ENCODE measurements around the gene MAGI1. TPM values are rescaled to one million over a fixed set of nuclear protein-coding genes. Genes with fewer than 3 reads are reported as not detected.
A peak's percentile ranks its signal among the peaks of the same experiment; 100 is the strongest.

Gene MAGI1
- total RNA-seq, 1 donor from 2014 or later, result 34.1 TPM

GRCh38 chr3:65685621-65686235 is 353.0 kb downstream of the MAGI1 start:
- intact Hi-C loops (cut with DNase I), result no loop called here
- peak; percentile 53 for ATAC-seq (ENCODE audit: poor library complexity)

DNA sequence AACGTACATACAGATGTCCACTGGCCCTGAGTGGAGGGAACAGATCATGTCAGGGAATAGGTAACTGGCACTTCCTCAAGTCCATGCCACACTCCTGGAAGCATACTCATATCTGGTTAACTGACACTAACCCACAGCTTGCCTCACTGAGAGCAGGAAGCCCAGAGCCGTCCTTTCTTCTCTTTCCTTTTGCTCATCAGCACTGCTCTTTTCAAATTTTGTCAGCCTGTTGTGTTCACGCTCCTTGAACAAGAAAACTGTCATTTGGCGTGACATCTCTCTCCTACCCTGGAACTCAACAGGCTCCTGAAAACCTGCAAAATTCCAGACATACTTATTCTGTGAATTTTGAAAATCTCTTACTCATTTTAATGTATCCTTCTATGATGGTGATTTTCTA is 360.2 kb downstream of the MAGI1 start:
- DNase-seq (no peak), ATAC-seq (ENCODE audit: poor library complexity) (no peak)

More at GRCh38 chr3:65685621-65686235, 353.0 kb downstream of the MAGI1 start:
- DNase-seq, result no peak

DNA sequence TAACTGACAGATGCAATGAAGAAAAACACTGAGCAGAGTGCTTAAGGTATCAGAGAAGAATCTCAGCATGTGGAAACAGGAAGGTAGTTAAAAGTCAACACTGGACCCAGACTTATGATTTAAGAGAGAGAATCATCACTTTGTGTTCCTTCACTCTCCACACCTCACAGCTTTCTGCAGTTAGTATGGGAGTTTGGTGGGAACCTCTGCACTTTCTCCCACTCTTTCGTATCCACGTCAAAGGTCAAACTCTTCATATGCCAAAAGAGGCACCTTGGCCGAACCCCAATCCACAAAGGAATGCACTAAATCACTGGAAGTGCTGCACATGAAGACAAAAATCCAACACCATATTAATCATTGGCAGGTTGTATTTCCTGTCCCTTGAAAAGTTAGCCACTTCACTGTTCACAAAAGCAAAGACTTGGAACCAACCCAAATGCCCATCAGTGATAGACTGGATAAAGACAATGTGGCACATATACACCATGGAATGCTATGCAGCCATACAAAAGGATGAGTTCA is 361.2 kb downstream of the MAGI1 start:
- no peak for DNase-seq
- intact Hi-C loops (cut with DNase I), result loop anchor here (10.0 kb wide), 1 partner anchor 133 kb away; no protein-coding TSS in a partner anchor
- ATAC-seq (ENCODE audit: poor library complexity), result no peak

More for the DNA sequence above, 360.2 kb downstream of the MAGI1 start:
- intact Hi-C loops (cut with DNase I), result loop anchor here (10.0 kb wide), 1 partner anchor 134 kb away; no protein-coding TSS in a partner anchor

GRCh38 chr3:65676580-65676979 is 362.1 kb downstream of the MAGI1 start:
- intact Hi-C loops (cut with DNase I), result loop anchor here (10.0 kb wide), 1 partner anchor 132 kb away; no protein-coding TSS in a partner anchor
- DNase-seq, result no peak
- no peak for ATAC-seq (ENCODE audit: poor library complexity)

DNA sequence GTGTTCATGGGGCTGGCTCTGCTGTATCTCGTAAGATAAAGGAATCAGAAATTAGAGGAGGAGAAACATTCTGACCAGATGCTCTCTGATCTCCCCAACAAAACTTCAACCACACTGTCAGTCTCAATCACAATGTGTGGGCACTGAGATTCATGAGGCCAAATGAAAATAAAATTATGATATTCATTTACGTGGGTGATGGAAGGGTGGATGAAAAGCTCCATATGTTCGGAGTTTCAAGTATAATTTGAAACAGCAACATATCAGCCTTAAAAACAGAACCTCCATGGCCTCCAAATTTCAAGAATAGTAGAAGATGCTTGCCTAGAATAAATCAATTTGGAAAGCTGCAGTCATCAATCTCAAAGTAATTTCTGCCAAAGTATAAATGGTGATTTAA is 363.7 kb downstream of the MAGI1 start:
- DNase-seq (no peak), ATAC-seq (ENCODE audit: poor library complexity) (no peak)
- intact Hi-C loops (cut with DNase I), result loop anchor here (10.0 kb wide), 1 partner anchor 130 kb away; no protein-coding TSS in a partner anchor

- intact Hi-C loops (cut with DNase I), result loop anchor here (5.0 to 10.0 kb wide), 2 partner anchors 129 to 232 kb away; no protein-coding TSS in a partner anchor
- no peak for DNase-seq
- no peak for ATAC-seq (ENCODE audit: poor library complexity)
Measured at GRCh38 chr3:65674226-65674625, 364.5 kb downstream of the MAGI1 start.

DNA sequence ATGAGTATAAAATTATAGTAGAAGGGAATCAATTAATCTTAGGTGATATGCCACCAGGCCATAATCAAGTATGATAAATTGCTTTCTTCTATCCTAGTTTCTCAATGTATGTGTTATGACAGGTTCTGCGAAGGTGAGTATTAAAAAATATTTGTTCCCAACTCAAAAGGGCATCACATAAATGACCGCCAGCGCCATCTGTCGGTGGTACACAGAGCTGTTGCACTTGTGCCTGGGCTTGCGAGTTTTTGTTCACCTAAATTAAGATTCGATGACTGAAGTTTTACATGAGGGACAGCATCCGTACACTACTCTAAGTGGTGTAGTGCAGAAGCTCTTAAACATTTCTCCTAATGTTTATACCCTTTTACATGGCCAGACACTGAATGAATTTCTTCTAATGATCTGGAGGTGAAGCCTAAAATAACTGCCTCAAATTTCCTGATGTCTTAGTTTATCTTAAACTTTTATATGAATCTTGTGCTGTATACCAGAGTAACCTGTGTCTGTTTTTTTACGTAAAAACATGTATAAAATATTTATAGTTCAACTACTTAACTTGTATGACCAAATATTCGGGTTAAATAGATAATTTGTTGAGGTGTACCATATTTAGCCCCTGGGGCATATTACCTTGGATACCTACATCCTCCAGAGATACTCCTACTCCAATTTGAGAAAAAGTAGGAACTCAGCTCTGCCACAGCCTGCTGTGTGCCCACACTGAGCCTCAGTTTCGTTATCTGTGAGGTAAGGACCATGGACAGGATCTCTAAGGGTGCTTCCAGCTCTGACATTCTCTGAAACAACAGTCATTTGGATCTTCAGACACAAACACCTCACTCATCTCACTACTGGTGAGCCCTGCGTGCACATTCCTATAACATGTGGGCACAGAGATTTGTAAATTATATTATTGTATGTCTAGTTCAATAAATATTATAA is 365.6 kb downstream of the MAGI1 start:
- intact Hi-C loops (cut with DNase I), result loop anchor here (5.0 to 10.0 kb wide), 2 partner anchors 128 to 231 kb away; no protein-coding TSS in a partner anchor
- DNase-seq (peak; percentile 67), ATAC-seq (ENCODE audit: poor library complexity) (peak; percentile 69)

GRCh38 chr3:65672061-65672460 is 366.7 kb downstream of the MAGI1 start:
- intact Hi-C loops (cut with DNase I), result loop anchor here (5.0 to 10.0 kb wide), 2 partner anchors 127 to 230 kb away; no protein-coding TSS in a partner anchor
- DNase-seq, result no peak
- ATAC-seq (ENCODE audit: poor library complexity), result no peak

DNA sequence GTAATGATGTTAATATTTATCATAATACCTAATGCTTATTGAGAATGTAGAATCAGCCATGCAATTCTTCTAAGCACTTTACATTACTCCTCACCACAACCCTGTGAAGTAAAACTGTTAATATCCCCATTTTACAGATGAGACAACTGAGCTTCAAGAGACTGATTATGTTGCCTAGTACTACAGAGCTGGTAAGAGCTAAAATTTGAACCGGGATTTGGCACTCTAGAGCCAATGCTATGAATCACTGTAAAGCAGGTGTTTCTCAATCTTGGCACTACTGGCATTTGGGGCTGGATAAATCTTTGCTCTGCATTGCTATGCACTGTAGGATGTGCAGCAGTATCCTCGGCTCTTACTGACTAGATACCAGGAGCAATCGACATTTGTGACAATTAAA is 367.7 kb downstream of the MAGI1 start:
- DNase-seq (no peak), ATAC-seq (ENCODE audit: poor library complexity) (no peak)
- intact Hi-C loops (cut with DNase I), result loop anchor here (5.0 to 10.0 kb wide), 2 partner anchors 126 to 229 kb away; no protein-coding TSS in a partner anchor

GRCh38 chr3:65669163-65669875 is 369.4 kb downstream of the MAGI1 start:
- no peak for DNase-seq
- no peak for ATAC-seq (ENCODE audit: poor library complexity)
- intact Hi-C loops (cut with DNase I), result no loop called here

- DNase-seq (no peak), ATAC-seq (ENCODE audit: poor library complexity) (no peak)
- intact Hi-C loops (cut with DNase I), result no loop called here
Measured at GRCh38 chr3:65667963-65668362, 370.8 kb downstream of the MAGI1 start.

DNA sequence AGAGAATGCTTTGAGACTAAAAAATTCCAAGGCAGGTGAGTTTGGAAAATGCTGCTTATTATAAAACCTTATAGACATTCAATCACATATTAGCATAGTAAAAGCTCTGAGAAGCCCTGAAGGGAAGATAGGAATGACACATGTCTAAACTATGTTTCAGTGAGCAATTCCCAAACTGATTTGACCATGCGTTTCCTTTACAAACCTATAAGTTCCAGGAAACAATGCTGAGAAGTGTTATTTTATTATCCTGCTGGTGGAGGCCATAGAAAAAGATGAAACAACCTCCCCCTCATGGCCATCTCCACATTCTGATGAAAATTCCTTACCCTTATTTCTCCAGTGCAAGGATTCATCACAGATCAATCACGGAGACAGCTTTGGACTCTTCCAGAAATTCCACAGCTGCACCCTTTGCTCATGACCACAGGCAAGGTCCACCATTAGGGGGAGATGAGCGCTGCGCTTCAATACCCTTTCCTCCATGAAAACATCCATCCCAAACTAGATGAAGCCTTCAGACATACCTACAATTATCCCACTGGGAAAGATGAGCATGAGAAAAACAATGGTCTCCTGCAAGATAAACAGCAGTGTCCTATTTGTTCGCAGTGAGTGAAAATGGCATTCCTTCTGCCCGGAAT is 372.1 kb downstream of the MAGI1 start:
- no peak for DNase-seq
- ATAC-seq (ENCODE audit: poor library complexity), result no peak
- intact Hi-C loops (cut with DNase I), result no loop called here

GRCh38 chr3:65665915-65666314 is 372.8 kb downstream of the MAGI1 start:
- intact Hi-C loops (cut with DNase I), result no loop called here
- DNase-seq (no peak), ATAC-seq (ENCODE audit: poor library complexity) (no peak)

- DNase-seq (no peak), ATAC-seq (ENCODE audit: poor library complexity) (no peak)
- intact Hi-C loops (cut with DNase I), result no loop called here
Measured at GRCh38 chr3:65664931-65665330, 373.8 kb downstream of the MAGI1 start.

DNA sequence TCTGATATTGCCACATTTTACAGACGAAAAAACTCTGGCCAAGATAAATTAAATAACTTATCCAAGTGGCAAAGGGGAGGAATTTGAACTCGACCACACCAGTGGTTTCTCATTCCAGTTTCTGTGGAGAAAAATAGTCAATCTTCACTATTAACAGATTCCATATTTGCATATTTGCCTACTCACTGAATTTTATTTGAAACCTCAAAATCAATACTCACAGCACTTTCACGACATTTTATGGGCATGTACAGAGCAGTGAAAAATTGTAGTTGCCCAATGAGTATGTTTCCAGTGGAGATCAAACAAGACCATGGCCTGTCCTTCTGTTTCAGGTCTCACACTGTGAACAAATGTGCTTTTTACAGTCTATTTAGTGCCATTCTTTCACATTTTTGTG is 374.3 kb downstream of the MAGI1 start:
- intact Hi-C loops (cut with DNase I), result no loop called here
- no peak for DNase-seq
- ATAC-seq (ENCODE audit: poor library complexity), result no peak

DNA sequence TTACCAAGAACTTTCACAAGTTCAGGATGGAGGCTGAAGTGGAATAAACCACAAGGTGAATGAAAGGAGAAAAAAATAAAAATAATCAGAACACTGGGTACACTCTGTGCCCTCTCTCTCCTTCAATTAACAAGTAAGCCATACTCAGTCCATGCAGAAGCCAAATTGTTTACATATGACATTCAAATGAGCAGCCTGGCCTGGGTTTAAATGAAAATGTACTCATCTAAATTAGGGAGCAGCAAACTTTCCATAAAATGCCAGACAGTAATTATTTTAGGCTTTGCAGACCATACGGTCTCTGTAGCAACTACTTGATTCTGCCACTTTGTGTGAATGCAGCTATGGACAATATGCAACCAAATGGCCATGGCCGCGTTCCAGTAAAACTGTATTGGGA is 376.6 kb downstream of the MAGI1 start:
- no peak for ATAC-seq (ENCODE audit: poor library complexity)
- no peak for DNase-seq
- intact Hi-C loops (cut with DNase I), result no loop called here

GRCh38 chr3:65660000-65660598 is 378.6 kb downstream of the MAGI1 start:
- intact Hi-C loops (cut with DNase I), result no loop called here
- DNase-seq (no peak), ATAC-seq (ENCODE audit: poor library complexity) (no peak)

- ATAC-seq (ENCODE audit: poor library complexity) (no peak), DNase-seq (no peak)
- intact Hi-C loops (cut with DNase I), result no loop called here
Measured at GRCh38 chr3:65659396-65659795, 379.3 kb downstream of the MAGI1 start.

Measured in Right ventricle myocardium superior (tissue), 1 donor.